Coronary artery (tissue), 2 donors: ENCODE results near the gene C6.

ENCODE experiments used
- DNase-seq: peaks from one replicate; pipeline ENCODE4 v3.0.0-alpha.2; 2017; ENCODE audit warnings: low spot score
- H3K27ac ChIP-seq, 2 donors: fragments of 200-600 bp; sonication (generic); one replicate each; pipeline ENCODE4 v1.5.1; 2016 to 2019
- H3K4me3 ChIP-seq: fragments of 200-600 bp; sonication (generic); 2 replicates; pipeline ENCODE4 v1.5.1; 2016; ENCODE audit warnings: mild to moderate bottlenecking, moderate library complexity
- TF ChIP-seq, protein P1 (sequence below): fragments of 200-600 bp; sonication (generic); IDR thresholded peaks from one replicate; pipeline ENCODE4 v1.5.1; 2019; ENCODE audit warnings: antibody characterized with exemption

The C6 gene

DNA sequence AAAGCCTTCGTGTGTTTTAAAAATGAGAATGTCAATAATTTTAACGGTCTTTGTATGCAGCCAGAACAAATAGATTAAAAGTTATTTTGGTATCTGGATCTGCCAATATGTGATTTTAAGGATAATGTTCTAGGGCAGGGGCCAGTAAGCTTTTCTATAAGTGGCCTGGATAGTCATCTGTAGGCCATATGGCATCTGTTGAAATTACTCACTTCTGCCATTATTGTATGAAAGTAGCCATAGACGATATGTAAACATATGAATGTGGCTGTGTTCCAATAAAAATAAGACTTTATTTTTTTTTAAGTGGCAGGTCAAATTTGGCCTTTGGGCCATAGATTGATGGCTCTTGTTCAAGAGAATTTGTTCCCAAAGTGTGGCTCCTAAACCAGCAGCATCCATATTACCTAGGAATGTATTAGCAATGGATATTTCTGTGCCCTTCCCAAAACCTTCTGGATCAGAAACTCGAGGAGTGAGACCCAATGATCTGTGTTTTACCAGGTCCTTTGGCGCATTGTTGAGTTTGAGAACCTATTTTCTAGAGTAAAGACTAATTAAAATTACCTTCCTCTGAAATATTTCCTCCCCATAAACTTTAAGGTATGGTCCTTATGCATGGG, 55.9 kb downstream of the C6 start:
- TF ChIP-seq, protein P1, sequence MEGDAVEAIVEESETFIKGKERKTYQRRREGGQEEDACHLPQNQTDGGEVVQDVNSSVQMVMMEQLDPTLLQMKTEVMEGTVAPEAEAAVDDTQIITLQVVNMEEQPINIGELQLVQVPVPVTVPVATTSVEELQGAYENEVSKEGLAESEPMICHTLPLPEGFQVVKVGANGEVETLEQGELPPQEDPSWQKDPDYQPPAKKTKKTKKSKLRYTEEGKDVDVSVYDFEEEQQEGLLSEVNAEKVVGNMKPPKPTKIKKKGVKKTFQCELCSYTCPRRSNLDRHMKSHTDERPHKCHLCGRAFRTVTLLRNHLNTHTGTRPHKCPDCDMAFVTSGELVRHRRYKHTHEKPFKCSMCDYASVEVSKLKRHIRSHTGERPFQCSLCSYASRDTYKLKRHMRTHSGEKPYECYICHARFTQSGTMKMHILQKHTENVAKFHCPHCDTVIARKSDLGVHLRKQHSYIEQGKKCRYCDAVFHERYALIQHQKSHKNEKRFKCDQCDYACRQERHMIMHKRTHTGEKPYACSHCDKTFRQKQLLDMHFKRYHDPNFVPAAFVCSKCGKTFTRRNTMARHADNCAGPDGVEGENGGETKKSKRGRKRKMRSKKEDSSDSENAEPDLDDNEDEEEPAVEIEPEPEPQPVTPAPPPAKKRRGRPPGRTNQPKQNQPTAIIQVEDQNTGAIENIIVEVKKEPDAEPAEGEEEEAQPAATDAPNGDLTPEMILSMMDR: no peak
- no peak overlapping the region for H3K27ac ChIP-seq
- DNase-seq: no peak

DNA sequence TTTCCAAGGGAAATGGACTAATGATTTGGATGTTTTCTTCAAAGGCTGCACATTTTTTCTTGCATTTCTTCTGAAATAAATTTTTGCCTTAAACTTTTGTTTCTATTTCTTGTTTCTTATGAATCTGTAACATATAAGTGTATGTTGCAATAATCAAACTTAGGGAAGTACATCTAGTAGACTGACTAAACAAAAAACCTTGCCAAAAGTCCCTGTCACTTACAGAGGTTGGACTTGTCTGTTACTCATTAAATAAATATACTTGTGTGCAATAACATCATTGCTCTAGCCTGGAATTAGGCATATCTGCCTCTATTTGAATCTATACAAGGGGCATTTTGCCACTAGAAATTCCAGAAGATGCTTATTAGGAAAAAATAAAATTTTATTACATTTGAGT, 56.6 kb downstream of the C6 start:
- no peak for DNase-seq
- H3K27ac ChIP-seq: no peak overlapping the region
- H3K4me3 ChIP-seq: no peak overlapping the region
- TF ChIP-seq, protein P1: no peak

More for the DNA sequence above, 55.9 kb downstream of the C6 start:
- no peak overlapping the region for H3K4me3 ChIP-seq

DNA sequence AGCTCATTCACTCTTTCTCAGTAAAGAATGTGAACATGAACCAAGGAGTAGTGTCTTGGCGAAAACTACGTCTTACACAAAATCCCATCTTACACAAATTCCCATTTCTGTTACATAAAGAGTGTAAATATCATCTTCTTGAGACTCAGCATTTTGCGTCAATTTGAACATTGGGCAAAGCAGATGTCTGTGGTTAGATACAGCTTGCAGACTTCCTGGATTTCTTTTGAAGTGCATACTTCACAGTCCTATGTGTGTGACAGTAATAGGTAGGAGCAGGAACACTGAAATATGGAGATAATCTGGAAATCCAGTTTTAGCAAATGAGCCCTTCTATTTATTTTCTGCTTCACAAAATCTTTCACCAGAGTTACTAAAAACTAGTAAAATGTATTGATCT, 58.8 kb downstream of the C6 start:
- TF ChIP-seq, protein P1: no peak
- DNase-seq: no peak
- H3K4me3 ChIP-seq: no peak overlapping the region
- H3K27ac ChIP-seq: no peak overlapping the region

DNA sequence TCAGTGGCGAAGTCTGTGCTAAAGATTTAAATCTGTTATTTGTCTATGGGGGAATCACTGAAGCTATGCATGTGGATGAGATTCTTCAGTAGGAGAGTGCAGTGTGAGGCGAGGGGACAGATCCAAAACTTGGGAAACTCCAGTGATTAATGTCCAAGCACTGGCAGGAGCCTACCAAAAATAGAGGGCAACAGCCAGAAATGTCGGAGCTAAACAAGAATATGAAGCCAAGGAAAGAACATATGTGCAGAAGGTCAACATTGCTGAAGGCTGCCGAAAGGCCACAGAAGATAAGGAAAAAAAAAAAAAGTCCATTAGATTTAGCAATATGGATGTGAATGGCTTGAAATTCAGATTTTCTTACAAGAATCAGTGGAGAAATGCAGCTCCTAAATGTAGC, 61.8 kb downstream of the C6 start:
- no peak for DNase-seq
- no peak overlapping the region for H3K27ac ChIP-seq

DNA sequence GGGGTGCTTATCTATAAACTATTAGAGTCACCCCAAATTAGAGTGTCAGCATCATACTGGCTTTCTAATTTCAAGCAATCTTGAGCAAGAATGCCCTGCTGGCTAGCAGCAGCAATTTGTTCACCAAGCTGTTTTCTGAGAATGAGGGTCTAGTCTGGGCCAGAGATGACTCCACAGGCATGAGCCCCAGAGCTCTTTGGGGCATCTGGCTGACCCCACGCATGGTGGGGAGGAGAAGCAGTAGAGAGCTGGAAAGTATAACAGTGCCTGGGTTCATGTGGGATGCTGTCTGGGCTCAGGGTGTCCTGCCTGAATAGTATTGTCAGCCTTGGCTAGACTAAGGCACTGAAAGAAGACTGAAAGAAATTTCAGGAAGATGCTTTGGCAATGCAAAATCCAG, 64.9 kb downstream of the C6 start:
- Histone ChIP-seq H3K27ac (no peak overlapping the region), H3K4me3 (no peak overlapping the region)
- DNase-seq: no peak
- TF ChIP-seq, protein P1: no peak

More for the DNA sequence above, 61.8 kb downstream of the C6 start:
- TF ChIP-seq, protein P1: no peak
- no peak overlapping the region for H3K4me3 ChIP-seq

DNA sequence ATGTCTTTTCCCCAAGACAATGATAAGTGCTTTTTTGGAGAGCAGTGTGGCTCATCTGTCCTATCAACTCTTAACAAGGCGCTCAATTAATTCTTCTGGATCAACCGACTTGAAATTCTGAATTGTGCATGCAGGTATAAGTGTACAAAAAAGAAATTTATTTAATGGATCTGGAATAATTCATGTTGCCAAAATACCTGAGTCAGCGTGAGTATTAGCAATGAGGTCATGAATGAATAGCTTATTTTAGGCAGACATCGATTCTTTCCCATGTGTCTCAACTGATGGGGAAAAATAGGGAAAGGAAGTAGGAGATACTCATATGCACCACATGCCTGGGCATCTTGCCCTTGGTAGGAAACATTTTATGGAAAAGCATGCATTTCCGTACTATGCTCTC, 68.0 kb downstream of the C6 start:
- no peak for DNase-seq
- Histone ChIP-seq H3K4me3 (no peak overlapping the region), H3K27ac (no peak overlapping the region)
- TF ChIP-seq, protein P1: no peak

DNA sequence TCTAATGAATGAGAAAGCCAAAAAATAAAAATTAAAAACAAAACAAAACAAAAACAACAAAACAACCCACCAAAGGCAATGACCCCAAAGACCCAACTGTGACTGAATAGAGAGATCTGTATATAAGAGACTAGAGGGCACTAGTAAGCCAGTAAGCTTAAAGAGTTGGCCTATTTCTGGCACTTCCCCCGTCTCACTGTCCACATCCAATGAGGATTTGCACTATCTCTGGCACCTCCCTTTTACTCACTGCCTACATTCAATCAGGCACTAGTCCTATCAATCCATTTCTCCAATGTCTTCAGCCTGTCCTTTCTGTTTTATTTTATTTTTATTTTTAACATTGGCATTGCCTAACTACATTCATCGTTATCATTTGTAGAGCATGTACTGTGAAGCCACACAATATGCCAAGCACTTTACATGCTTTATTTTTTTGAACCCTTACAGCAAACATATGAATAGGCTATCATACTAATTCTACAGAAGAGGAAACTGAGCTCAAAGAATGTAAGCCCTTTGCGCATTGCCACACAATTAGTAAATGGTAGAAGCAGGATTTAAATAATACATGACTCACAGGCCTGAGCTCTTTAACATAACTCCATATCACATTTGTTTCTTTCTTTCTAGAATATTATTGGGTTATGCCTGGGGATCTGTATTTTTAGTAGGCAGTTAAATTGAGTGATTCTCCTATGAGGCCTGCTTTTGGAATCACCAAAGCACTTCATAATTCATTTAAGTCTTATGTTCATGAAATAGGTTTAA, 70.0 kb downstream of the C6 start:
- Histone ChIP-seq H3K4me3 (no peak overlapping the region), H3K27ac (no peak overlapping the region)
- no peak for DNase-seq
- TF ChIP-seq, protein P1: no peak
